GM19240 (cell line): ENCODE measurements around the gene ACTR6.
"Not testable (repeated sequence)": the region's sequence is repeated elsewhere in the genome, so short reads cannot be mapped to it uniquely, and the experiment has no call there.

Source experiments
- DNase-seq: peaks from one replicate; pipeline ENCODE4 v3.0.0; 2011; ENCODE audit warnings: low spot score; ENCODE audit not compliant: insufficient read length

Gene ACTR6

GRCh38 chr12:100219328-100220109 lies 18.9 kb downstream of the ACTR6 start:
- DNase-seq: no peak

GRCh38 chr12:100221523-100221922 lies 20.9 kb downstream of the ACTR6 start:
- DNase-seq: no peak

GRCh38 chr12:100222173-100222572 lies 21.6 kb downstream of the ACTR6 start:
- not testable (repeated sequence) for DNase-seq

GRCh38 chr12:100225491-100225890 lies 24.9 kb downstream of the ACTR6 start:
- no peak for DNase-seq

GRCh38 chr12:100229036-100229635 lies 28.5 kb downstream of the ACTR6 start:
- no peak for DNase-seq

GRCh38 chr12:100229876-100230275 lies 29.3 kb downstream of the ACTR6 start:
- DNase-seq: no peak

GRCh38 chr12:100231873-100232272 lies 31.3 kb downstream of the ACTR6 start:
- DNase-seq: not testable (repeated sequence)

- no peak for DNase-seq
Observed at GRCh38 chr12:100234166-100234565, 33.6 kb downstream of the ACTR6 start.

GRCh38 chr12:100234591-100235304 lies 34.1 kb downstream of the ACTR6 start:
- no peak for DNase-seq

- DNase-seq: no peak
Observed at GRCh38 chr12:100238801-100239200, 38.2 kb downstream of the ACTR6 start.

- no peak for DNase-seq
Observed at GRCh38 chr12:100239589-100239988, 39.0 kb downstream of the ACTR6 start.

- DNase-seq: no peak
Observed at GRCh38 chr12:100243137-100243536, 42.5 kb downstream of the ACTR6 start.

- DNase-seq: no peak
Observed at GRCh38 chr12:100247765-100248164, 47.1 kb downstream of the ACTR6 start.

- no peak for DNase-seq
Observed at GRCh38 chr12:100248886-100249285, 48.3 kb downstream of the ACTR6 start.

- DNase-seq: no peak
Observed at GRCh38 chr12:100249941-100250340, 49.3 kb downstream of the ACTR6 start.

- no peak for DNase-seq
Observed at GRCh38 chr12:100251917-100252316, 51.3 kb downstream of the ACTR6 start.

- no peak for DNase-seq
Observed at GRCh38 chr12:100253437-100253836, 52.8 kb downstream of the ACTR6 start.

GRCh38 chr12:100254876-100255275 lies 54.3 kb downstream of the ACTR6 start:
- DNase-seq: no peak

- no peak for DNase-seq
Observed at GRCh38 chr12:100258127-100258526, 57.5 kb downstream of the ACTR6 start.

GRCh38 chr12:100263131-100263530 lies 62.5 kb downstream of the ACTR6 start:
- no peak for DNase-seq

GRCh38 chr12:100265107-100265506 lies 64.5 kb downstream of the ACTR6 start:
- DNase-seq: not testable (repeated sequence)
